Measurements from ENCODE around the gene IRX1. TPM values are rescaled to one million over a fixed set of nuclear protein-coding genes. Genes with fewer than 3 reads are reported as not detected.
A peak's percentile ranks its signal among the peaks of the same experiment; 100 is the strongest.

Gene IRX1
- total RNA-seq, 4 donors from 2014 or later: 0.95 to 0.97 TPM; not detected in 2

GRCh38 chr5:3590161-3590966 lies 5.3 kb upstream of the IRX1 start:
- intact Hi-C loops (cut with DNase I): no loop called here
- Histone ChIP-seq H3K27me3 (peaks cover 25 to 100% (median 46%) of the 10 kb centered on the region in 4 donors), H3K4me3 (peak overlapping the region in 1 of 4 donors; percentile 47), H3K36me3 (no peaks in the 10 kb centered on the region), H3K9me3 (no peaks in the 10 kb centered on the region), H3K27ac (no peak overlapping the region), H3K4me1 (peaks cover 19 to 38% (median 20%) of the 10 kb centered on the region in 3 donors)
- WGBS, 2 donors: 16 to 26% methylated on average over 15 to 17 of the region's 51 CpGs
- no peak for DNase-seq
- TF ChIP-seq POLR2A (IDR thresholded peaks at IDR 0.05): no peak

DNA sequence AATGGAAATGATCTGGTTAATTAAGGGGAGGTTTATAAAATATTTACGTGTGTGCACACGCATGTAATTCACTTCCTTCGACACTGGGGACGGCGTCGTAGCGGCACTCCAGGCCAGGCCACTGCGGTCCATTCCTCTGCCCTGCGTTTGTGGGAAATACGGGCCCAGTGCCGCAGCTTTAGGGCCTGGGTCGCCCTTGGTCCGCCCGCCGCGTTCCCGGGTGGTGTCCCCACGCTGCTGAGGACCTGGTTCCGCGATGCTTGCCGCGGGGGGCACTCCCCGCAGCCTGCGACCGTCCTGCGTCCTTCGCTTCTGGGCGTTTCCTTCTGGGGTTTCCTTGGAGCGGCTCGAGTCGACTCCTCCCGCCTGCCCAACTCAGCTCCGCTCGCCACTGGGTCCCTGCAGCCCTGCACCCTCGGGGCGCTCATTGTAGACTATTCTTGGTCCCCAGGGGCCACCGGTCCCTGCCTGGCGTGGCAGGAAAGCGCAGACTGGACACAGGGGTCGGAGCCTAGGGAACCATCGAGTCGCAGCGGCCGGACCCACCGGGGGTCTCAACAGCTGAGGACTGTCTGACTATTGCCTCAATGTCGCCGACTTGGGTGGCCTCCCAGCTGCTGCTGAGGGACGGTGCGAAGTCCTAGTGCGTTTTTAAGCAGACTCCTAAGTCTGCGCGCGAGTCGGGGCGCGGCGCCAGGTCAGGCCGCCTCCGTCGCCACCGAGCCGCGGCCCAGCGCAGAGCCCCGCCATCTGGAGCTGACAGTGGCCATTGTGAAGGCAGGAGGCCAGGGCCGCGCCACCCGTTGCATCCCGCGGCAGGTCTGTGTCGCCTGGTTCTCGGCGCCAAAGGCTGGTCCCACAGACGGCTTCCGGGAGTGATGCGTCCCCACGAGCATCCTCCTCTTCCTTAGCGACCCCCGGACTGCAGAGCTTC lies 4.4 kb upstream of the IRX1 start:
- 1 to 8% methylated on average over 18 to 22 of the region's 79 CpGs for WGBS, 2 donors
- intact Hi-C loops (cut with DNase I): no loop called here
- Histone ChIP-seq H3K27me3 (peaks cover 25 to 100% (median 49%) of the 10 kb centered on the region in 4 donors), H3K36me3 (no peaks in the 10 kb centered on the region), H3K4me3 (peak overlapping the region in 2 of 4 donors; percentile 2 to 47), H3K9me3 (no peaks in the 10 kb centered on the region), H3K4me1 (peaks cover 19 to 46% (median 25%) of the 10 kb centered on the region in 3 donors), H3K27ac (no peak overlapping the region)
- peak in 1 of 6 experiments; percentile 19 for TF ChIP-seq CTCF (IDR thresholded peaks at IDR 0.05)
- TF ChIP-seq POLR2A (IDR thresholded peaks at IDR 0.05): no peak
- DNase-seq: no peak

DNA sequence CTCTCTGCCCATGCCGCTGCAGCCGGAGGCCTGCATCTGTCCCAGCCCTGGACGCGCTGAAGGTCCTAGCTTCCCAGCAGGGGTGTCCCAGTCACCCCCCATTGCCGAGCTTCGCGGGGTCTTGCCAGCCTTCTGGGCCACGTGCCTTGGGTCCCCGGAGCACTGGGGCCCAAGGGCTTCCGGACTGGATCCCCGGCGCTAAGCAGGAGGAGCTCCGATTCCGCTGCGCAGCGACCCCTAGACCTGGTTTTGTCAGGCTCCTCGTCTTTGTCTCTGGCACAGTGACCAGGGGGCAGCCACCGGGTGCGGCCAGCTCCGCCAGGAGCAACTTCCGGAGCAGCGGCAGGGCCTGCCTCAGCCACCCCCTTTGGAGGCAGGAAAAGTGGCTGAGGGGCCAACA lies 3.3 kb upstream of the IRX1 start:
- Histone ChIP-seq H3K27me3 (peaks cover 25 to 100% (median 54%) of the 10 kb centered on the region in 4 donors), H3K36me3 (no peaks in the 10 kb centered on the region), H3K4me1 (peaks cover 19 to 50% (median 25%) of the 10 kb centered on the region in 3 donors), H3K9me3 (no peaks in the 10 kb centered on the region), H3K4me3 (no peak overlapping the region), H3K27ac (no peak overlapping the region)
- intact Hi-C loops (cut with DNase I): no loop called here
- WGBS, 2 donors: 40 to 42% methylated on average over 2 to 3 of the region's 22 CpGs
- no peak for TF ChIP-seq CTCF (IDR thresholded peaks at IDR 0.05)
- no peak for TF ChIP-seq POLR2A (IDR thresholded peaks at IDR 0.05)
- no peak for DNase-seq

GRCh38 chr5:3593771-3594509 lies 1.7 kb upstream of the IRX1 start:
- 12 to 22% methylated on average over 10 to 14 of the region's 28 CpGs for WGBS, 2 donors
- no peaks in the 10 kb centered on the region for H3K9me3 ChIP-seq
- H3K27me3 ChIP-seq: peaks cover 25 to 100% (median 56%) of the 10 kb centered on the region in 4 donors
- H3K4me3 ChIP-seq: peak overlapping the region in 3 of 4 donors; percentile 19 to 60 (median 38)
- no peak for DNase-seq
- intact Hi-C loops (cut with DNase I): no loop called here
- TF ChIP-seq CTCF (IDR thresholded peaks at IDR 0.05) (no peak), POLR2A (IDR thresholded peaks at IDR 0.05) (no peak)
- H3K36me3 ChIP-seq: no peaks in the 10 kb centered on the region
- peaks cover 19 to 50% (median 25%) of the 10 kb centered on the region in 3 donors for H3K4me1 ChIP-seq
- no peak overlapping the region for H3K27ac ChIP-seq

GRCh38 chr5:3594510-3595005 lies 1.1 kb upstream of the IRX1 start:
- no peak overlapping the region for H3K27ac ChIP-seq
- peaks cover 19 to 50% (median 25%) of the 10 kb centered on the region in 3 donors for H3K4me1 ChIP-seq
- H3K27me3 ChIP-seq: peaks cover 25 to 100% (median 56%) of the 10 kb centered on the region in 4 donors
- TF ChIP-seq POLR2A (IDR thresholded peaks at IDR 0.05) (no peak), CTCF (IDR thresholded peaks at IDR 0.05) (no peak)
- no peaks in the 10 kb centered on the region for H3K9me3 ChIP-seq
- 0 to 18% methylated on average over 5 to 9 of the region's 52 CpGs for WGBS, 2 donors
- H3K36me3 ChIP-seq: no peaks in the 10 kb centered on the region
- peak overlapping the region; percentile 19 to 60 (median 30) for H3K4me3 ChIP-seq
- no peak for DNase-seq
- intact Hi-C loops (cut with DNase I): no loop called here

All from esophagus squamous epithelium (tissue), 5 donors.